ENCODE measurements around the gene E2F2.

GRCh38 chr1:23514111-23514679, 16.8 kb downstream of the E2F2 start:
- TF ChIP-seq, protein P1, sequence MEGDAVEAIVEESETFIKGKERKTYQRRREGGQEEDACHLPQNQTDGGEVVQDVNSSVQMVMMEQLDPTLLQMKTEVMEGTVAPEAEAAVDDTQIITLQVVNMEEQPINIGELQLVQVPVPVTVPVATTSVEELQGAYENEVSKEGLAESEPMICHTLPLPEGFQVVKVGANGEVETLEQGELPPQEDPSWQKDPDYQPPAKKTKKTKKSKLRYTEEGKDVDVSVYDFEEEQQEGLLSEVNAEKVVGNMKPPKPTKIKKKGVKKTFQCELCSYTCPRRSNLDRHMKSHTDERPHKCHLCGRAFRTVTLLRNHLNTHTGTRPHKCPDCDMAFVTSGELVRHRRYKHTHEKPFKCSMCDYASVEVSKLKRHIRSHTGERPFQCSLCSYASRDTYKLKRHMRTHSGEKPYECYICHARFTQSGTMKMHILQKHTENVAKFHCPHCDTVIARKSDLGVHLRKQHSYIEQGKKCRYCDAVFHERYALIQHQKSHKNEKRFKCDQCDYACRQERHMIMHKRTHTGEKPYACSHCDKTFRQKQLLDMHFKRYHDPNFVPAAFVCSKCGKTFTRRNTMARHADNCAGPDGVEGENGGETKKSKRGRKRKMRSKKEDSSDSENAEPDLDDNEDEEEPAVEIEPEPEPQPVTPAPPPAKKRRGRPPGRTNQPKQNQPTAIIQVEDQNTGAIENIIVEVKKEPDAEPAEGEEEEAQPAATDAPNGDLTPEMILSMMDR (IDR thresholded peaks at IDR 0.05; ENCODE audit: low read depth, low read length) = no peak
- TF ChIP-seq POLR2A (IDR thresholded peaks at IDR 0.05; ENCODE audit: extremely low read depth, insufficient read length) (no peak), MYC (IDR thresholded peaks at IDR 0.05; ENCODE audit: low read depth, low read length) (no peak)
- TF ChIP-seq, protein P2, sequence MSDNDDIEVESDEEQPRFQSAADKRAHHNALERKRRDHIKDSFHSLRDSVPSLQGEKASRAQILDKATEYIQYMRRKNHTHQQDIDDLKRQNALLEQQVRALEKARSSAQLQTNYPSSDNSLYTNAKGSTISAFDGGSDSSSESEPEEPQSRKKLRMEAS (IDR thresholded peaks at IDR 0.05; ENCODE audit: low read depth, low read length) = no peak
